Epidermal melanocyte (primary cell): ENCODE measurements around the gene PCDHA12.
"Not testable (repeated sequence)": the region's sequence is repeated elsewhere in the genome, so short reads cannot be mapped to it uniquely, and the experiment has no call there.

Experiments used
- DNase-seq: peaks from one replicate; pipeline ENCODE4 v3.0.0; 2011; ENCODE audit warnings: low spot score; ENCODE audit not compliant: insufficient read length

The PCDHA12 gene, protein sequence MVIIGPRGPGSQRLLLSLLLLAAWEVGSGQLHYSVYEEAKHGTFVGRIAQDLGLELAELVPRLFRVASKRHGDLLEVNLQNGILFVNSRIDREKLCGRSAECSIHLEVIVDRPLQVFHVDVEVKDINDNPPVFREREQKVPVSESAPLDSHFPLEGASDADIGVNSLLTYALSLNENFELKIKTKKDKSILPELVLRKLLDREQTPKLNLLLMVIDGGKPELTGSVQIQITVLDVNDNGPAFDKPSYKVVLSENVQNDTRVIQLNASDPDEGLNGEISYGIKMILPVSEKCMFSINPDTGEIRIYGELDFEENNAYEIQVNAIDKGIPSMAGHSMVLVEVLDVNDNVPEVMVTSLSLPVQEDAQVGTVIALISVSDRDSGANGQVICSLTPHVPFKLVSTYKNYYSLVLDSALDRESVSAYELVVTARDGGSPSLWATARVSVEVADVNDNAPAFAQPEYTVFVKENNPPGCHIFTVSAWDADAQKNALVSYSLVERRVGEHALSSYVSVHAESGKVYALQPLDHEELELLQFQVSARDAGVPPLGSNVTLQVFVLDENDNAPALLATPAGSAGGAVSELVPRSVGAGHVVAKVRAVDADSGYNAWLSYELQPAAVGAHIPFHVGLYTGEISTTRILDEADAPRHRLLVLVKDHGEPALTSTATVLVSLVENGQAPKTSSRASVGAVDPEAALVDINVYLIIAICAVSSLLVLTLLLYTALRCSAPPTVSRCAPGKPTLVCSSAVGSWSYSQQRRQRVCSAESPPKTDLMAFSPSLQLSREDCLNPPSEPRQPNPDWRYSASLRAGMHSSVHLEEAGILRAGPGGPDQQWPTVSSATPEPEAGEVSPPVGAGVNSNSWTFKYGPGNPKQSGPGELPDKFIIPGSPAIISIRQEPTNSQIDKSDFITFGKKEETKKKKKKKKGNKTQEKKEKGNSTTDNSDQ

GRCh38 chr5:140875085-140876065, at the start of gene PCDHA12:
Gene PCDHA12 (plus strand): TSS chr5:140875308. CDS start chr5:140875473, 165 bp downstream.
- DNase-seq, result no peak

DNA sequence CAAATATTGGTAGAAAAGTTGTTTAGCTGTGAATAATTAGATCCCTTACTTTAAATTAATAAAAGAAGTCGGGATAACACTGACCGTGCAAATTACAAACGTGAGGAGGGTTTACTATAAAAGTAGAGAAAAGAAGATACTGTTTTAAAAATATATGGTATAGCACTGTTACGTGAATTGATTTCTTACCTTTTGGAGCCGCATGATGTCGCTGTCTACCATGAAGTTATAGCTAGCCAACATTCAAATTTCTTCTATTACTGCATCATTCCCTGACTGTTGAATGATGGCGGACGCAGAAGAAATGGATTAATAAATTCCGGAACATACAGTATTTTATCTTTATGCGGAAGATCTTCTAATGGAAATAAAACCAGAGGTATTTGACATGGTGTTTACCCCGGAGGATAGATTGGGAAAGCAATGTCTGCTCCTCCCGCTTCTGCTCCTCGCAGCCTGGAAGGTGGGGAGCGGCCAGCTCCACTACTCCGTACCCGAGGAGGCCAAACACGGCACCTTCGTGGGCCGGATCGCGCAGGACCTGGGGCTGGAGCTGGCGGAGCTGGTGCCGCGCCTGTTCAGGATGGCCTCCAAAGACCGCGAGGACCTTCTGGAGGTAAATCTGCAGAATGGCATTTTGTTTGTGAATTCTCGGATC, 47.3 kb upstream of the PCDHA12 start, which contains the start of gene PCDHA6:
PCDHA6 (plus strand) TSS at position 257 of the 658 bp plus-strand sequence; CDS start at position 389, 132 bp downstream.
- no peak for DNase-seq

- no peak for DNase-seq
Measured at GRCh38 chr5:140828362-140828737, 46.8 kb upstream of the PCDHA12 start.

- not testable (repeated sequence) for DNase-seq
Measured at GRCh38 chr5:140829511-140830501, 45.3 kb upstream of the PCDHA12 start.

- DNase-seq, result no peak
Measured at GRCh38 chr5:140833993-140834392, 41.1 kb upstream of the PCDHA12 start, which contains the start of gene PCDHA7. Gene PCDHA7 (plus strand): TSS chr5:140834269. CDS start chr5:140834384, 115 bp downstream.

- not testable (repeated sequence) for DNase-seq
Measured at GRCh38 chr5:140834439-140835008, 40.6 kb upstream of the PCDHA12 start.

- DNase-seq, result no peak
Measured at GRCh38 chr5:140835622-140836510, 39.2 kb upstream of the PCDHA12 start.

- no peak for DNase-seq
Measured at GRCh38 chr5:140840978-140841962, 33.8 kb upstream of the PCDHA12 start, which contains the start of gene PCDHA8. Gene PCDHA8 (plus strand): TSS chr5:140841187. CDS start chr5:140841322, 135 bp downstream.

DNA sequence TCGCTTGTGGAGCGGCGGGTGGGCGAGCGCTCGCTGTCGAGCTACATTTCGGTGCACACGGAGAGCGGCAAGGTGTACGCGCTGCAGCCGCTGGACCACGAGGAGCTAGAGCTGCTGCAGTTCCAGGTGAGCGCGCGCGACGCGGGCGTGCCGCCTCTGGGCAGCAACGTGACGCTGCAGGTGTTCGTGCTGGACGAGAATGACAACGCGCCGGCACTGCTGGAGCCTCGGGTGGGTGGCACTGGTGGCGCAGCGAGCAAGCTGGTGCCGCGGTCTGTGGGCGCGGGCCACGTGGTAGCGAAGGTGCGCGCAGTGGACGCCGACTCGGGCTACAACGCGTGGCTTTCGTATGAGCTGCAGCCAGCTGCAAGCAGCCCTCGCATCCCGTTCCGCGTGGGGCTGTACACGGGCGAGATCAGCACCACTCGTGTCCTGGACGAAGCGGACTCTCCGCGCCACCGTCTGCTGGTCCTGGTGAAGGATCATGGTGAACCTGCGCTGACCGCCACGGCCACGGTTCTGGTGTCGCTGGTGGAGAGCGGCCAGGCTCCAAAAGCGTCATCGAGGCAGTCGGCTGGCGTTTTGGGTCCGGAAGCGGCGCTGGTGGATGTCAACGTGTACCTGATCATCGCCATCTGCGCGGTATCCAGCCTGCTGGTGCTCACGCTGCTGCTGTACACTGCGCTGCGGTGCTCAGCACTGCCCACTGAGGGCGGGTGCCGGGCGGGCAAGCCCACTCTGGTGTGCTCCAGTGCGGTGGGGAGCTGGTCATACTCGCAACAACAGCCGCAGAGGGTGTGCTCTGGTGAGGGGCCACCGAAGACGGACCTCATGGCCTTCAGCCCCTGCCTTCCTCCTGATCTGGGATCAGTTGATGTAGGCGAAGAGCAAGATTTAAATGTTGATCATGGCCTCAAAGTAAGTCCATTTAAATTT, 32.0 kb upstream of the PCDHA12 start:
- no peak for DNase-seq

GRCh38 chr5:140848139-140849102, 26.7 kb upstream of the PCDHA12 start, which contains the start of gene PCDHA9:
Gene PCDHA9 (plus strand): TSS chr5:140848382. CDS start chr5:140848496, 114 bp downstream.
- not testable (repeated sequence) for DNase-seq

DNA sequence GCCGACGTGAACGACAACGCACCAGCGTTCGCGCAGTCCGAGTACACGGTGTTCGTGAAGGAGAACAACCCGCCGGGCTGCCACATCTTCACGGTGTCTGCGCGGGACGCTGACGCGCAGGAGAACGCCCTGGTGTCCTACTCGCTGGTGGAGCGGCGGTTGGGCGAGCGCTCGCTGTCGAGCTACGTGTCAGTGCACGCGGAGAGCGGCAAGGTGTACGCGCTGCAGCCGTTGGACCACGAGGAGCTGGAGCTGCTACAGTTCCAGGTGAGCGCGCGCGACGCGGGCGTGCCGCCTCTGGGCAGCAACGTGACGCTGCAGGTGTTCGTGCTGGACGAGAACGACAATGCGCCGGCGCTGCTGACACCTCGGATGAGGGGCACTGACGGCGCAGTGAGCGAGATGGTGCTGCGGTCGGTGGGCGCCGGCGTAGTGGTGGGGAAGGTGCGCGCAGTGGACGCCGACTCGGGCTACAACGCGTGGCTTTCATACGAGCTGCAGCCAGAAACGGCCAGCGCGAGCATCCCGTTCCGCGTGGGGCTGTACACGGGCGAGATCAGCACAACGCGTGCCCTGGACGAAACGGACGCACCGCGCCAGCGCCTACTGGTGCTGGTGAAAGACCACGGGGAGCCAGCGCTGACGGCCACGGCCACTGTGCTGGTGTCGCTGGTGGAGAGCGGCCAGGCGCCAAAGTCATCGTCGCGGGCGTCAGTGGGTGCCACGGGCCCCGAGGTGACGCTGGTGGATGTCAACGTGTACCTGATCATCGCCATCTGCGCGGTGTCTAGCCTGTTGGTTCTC, 25.1 kb upstream of the PCDHA12 start:
- not testable (repeated sequence) for DNase-seq

DNA sequence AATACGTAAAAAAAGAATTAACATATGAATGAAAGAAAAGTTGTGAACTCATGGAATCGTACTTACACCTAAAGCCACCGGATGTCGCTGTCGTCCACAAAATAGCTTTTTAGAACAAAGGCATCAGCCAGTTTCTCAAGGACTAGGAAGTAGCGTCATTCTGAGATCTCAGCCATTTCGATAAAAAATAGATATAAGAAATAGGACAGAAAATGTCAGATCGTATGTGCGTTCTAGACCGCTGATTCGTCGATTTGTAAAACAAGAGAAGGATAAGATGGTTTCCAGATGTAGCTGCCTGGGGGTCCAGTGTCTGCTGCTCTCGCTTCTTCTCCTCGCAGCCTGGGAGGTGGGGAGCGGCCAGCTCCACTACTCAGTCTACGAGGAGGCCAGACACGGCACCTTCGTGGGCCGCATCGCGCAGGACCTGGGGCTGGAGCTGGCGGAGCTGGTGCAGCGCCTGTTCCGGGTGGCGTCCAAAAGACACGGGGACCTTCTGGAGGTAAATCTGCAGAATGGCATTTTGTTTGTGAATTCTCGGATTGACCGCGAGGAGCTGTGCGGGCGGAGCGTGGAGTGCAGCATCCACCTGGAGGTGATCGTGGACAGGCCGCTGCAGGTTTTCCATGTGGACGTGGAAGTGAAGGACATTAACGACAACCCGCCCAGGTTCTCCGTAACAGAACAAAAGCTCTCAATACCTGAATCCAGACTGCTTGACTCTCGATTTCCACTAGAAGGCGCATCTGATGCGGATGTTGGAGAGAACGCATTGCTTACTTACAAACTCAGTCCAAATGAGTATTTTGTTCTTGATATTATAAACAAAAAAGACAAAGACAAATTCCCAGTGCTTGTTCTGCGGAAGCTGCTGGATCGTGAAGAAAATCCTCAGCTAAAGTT, 19.1 kb upstream of the PCDHA12 start, which contains the start of gene PCDHA10:
PCDHA10 (plus strand) TSS at position 126 of the 903 bp plus-strand sequence; CDS start at position 278, 152 bp downstream.
- no peak for DNase-seq
